RPMI8226 (cell line): Measurements from ENCODE around the gene CEP162.
"Not testable (repeated sequence)": the region's sequence is repeated elsewhere in the genome, so short reads cannot be mapped to it uniquely, and the experiment has no call there.

Experiments
- DNase-seq: peaks from one replicate; pipeline ENCODE4 v3.0.0-alpha.2; 2015

CEP162 gene

GRCh38 chr6:84223608-84224007 lies 3.8 kb downstream of the CEP162 start:
- not testable (repeated sequence) for DNase-seq

DNA sequence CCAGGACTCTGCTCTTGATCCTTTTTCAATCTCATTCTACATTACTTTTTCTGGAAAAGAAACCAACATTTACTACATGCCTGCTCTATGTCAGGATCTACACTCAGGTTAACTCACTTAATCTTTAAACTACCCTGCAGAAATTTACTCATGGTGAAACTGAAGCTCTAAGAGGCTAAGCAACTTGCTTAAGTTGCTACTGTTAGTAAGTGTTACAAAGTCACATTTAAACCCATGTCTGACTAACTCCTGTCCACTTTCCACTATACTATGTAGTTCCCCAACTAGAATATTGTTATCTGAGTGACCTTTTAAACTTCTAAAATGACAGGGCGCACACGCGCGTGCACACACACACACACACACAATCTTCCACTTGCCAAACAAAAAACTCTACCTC lies 5.0 kb downstream of the CEP162 start:
- DNase-seq: no peak

- peak; percentile 11 for DNase-seq
Observed at GRCh38 chr6:84220809-84221409, 6.5 kb downstream of the CEP162 start.

DNA sequence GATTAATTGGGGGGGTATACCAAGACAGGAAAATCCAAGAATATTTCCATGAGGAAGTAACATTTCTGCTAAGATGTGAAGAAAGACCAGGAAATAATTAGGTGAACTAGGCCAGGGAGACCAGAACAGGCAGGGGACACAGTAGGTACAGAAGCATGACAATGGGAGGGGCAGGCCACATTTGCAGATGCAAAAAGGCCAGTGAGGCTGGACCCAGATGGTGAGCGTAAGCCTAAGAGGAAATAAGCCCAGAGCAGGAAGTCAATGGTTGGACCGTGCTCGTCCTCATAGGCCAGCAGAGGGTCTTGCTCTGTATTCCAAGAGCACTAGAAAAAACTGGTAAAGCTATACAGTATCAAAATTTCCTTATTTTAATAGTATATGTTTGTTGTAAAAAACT lies 9.4 kb downstream of the CEP162 start:
- DNase-seq: no peak

GRCh38 chr6:84213217-84213616 lies 14.2 kb downstream of the CEP162 start:
- no peak for DNase-seq

GRCh38 chr6:84204011-84204410 lies 23.4 kb downstream of the CEP162 start:
- no peak for DNase-seq

DNA sequence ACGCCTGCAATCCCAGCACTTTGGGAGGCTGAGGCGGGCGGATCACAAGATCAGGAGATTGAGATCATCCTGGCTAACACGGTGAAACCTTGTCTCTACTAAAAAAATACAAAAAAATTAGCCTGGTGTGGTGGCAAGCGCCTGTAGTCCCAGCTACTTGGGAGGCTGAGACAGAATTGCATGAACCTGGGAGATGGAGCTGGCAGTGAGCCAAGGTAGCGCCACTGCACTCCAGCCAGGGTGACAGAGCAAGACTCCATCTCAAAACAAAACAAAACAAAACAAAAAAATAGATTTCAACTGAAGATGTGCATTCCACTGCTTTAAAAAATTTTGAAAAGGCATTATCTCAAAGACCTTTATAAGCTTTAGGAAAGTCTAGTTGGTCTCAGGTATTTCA lies 27.5 kb downstream of the CEP162 start:
- DNase-seq: not testable (repeated sequence)

- no peak for DNase-seq
Observed at GRCh38 chr6:84197708-84198107, 29.7 kb downstream of the CEP162 start.

- no peak for DNase-seq
Observed at GRCh38 chr6:84193114-84193708, 34.2 kb downstream of the CEP162 start.

GRCh38 chr6:84191802-84192201 lies 35.6 kb downstream of the CEP162 start:
- no peak for DNase-seq

DNA sequence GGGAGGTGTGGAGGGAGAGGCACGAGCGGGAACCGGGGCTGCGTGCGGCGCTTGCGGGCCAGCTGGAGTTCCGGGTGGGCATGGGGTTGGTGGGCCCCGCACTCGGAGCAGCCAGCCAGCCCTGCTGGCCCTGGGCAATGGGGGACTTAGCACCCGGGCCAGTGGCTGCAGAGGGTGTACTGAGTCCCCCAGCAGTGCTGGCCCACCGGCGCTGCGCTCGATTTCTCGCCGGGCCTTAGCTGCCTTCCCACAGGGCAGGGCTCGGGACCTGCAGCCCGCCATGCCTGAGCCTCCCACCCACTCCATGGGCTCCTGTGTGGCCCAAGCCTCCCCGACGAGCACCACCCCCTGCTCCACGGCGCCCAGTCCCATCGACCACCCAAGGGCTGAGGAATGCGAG lies 38.1 kb downstream of the CEP162 start:
- not testable (repeated sequence) for DNase-seq

GRCh38 chr6:84183430-84183829 lies 44.0 kb downstream of the CEP162 start:
- DNase-seq: no peak

DNA sequence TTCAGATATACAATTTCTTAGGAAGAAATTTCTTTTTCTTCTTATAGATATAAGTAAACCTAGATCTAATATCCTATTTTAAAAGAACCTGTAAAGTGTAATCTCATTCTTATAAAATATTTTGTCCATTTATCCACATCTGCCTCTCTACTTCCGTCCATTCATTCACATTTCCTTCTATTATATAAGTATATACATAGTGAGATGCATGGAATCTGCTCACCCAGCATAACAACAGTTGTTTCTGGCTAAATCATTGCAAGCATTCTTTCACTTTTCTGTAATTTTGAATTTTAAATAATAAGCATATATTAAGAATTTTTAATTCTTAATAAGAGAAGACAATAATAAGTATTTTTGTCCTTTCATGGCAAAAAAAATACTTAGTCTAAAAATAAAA lies 45.4 kb downstream of the CEP162 start:
- no peak for DNase-seq

- no peak for DNase-seq
Observed at GRCh38 chr6:84177241-84177640, 50.2 kb downstream of the CEP162 start.

DNA sequence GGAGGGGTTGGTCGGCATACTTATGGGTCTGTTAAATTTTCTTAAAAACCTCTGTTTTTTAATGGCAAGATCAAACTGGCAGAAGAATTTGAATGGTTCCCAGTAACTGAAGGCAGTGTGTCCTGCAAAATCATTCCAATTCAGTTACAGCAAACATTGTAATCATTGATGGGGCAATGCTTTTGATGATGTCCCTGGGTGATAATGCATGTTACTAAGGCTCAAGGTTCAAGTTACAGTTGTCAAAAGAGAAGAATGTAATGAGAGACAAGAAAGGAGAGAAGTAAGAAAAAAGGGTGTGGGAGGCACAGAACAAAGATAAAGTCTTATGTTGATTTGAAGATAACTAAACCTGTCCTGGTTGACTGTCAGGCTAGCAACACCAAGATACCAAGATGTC lies 54.9 kb downstream of the CEP162 start:
- no peak for DNase-seq

- no peak for DNase-seq
Observed at GRCh38 chr6:84172080-84172479, 55.4 kb downstream of the CEP162 start.

DNA sequence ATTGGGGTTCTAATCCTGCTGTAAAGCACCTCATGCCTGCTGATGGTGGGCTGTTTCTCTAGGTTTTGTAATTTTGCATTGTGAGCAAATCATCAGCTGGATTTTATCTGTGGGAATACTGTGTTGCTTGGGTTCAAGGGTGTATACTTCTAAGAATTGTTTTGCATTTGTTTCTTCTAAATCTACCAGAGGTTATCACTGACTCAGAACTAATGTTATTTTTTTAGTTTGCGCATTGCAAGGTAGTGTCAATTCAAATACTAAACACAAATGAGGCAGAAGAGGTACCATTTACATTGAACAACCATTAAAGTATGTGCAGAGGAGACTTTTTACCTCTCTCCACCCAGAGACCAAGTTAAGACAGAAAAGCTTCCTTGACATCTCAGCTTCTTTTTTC lies 60.0 kb downstream of the CEP162 start:
- no peak for DNase-seq

- no peak for DNase-seq
Observed at GRCh38 chr6:84166395-84166794, 61.0 kb downstream of the CEP162 start.

DNA sequence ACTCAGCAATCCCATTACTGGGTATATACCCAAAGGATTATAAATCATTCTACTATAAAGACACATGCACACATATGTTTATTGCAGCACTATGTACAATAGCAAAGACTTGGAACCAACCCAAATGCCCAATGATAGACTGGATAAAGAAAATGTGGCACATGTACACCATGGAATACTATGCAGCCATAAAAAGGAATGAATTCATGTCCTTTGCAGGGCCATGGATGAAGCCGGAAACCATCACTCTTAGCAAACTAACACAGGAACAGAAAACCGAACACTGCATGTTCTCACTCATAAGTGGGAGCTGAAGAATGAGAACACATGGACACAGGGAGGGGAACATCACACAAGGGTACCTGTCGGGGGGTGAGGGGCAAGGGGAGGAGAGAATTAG lies 63.1 kb downstream of the CEP162 start:
- DNase-seq: not testable (repeated sequence)

DNA sequence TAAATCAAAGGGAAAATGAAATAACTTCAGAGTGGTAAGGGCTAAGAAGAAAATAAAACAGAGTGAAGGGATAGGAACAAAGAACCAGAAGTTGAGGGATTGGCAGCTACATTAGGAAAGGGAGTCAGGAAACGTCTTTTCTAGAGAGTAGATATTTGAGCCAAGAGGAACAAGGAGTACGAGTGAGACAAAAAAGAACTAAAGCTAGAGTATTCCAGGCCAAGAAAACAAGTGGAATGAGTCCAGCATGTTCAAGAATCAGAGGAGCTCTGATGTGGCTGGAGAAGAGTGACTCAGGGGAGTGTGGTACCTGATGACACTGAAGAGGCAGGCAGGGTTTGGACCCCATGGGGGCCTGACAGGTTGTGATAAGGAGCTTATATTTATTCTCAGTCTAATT lies 66.3 kb downstream of the CEP162 start:
- DNase-seq: no peak

- no peak for DNase-seq
Observed at GRCh38 chr6:84156306-84156705, 71.1 kb downstream of the CEP162 start.

GRCh38 chr6:84151669-84152068 lies 75.8 kb downstream of the CEP162 start:
- no peak for DNase-seq

DNA sequence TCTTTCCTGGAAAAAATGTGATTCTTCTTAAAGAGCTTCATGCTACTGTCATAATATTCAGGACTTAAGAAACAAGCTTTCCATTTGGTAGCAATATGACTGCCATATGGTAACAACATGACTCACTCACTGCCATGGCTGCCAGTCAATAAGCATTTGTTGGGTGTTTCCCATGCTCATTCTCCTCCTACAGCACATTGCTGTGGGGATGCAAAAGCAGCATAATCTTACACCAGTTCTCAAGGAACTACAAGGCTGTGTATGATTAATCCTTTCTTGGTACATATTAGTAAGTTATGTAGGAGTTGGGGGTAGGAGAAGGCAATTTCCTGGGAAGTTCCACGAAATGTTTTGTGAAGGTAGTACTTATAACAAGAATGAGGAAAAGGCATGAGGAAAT lies 76.7 kb downstream of the CEP162 start:
- no peak for DNase-seq

DNA sequence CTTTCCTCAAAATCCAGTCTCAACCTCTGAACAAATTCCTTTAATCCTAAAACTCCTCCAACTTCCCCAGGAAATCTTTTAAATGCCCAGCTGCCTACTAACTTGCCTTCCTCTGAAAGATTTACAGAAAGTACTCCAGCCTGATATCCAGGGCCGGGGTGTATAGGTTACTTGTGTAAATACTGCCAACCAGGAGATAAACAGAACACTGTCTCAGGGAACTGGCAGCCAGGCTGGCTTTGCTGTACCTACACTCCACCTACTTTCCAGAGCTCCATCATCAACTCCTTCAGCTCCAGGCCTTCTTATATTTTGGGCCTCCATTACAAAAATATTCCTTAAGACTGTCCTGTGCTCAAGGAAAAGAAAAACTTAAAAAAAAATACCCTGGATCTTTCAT lies 85.9 kb downstream of the CEP162 start:
- no peak for DNase-seq

DNA sequence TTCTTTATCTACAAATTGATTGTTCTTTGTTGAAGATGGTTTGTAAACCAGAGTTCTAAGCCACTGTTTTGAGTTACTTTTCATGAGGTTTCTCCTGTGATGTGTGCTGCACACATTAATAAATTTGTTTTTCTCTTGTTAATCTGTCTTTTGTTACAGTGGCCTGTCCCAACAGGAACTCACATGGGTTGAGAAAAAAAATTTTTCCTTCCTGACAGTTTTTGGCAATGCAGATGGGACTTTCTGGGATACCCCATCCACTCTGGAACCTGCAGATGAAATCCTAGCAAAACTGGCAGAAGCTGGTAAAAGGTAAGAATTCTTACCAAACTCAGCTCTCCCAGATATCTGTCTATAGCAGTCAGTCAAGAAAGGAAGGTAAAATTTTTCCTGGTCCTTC lies 88.1 kb downstream of the CEP162 start:
- DNase-seq: no peak
